Right lobe of liver (tissue), 4 donors: Measurements from ENCODE around the gene VWA8.

Experiments
- POLR2A ChIP-seq: fragments of 450-650 bp; IDR thresholded peaks from one replicate; pipeline ENCODE4 v1.6.1; 2017; ENCODE audit warnings: antibody characterized with exemption, mild to moderate bottlenecking
- TF ChIP-seq, protein P1 (sequence below), 4 donors: fragments of 200-600 bp in 3 of 4; fragments of 450-650 bp in 1 of 4; IDR thresholded peaks; one replicate each; pipeline versions ENCODE4 v1.5.1 to v1.8.0; 2016 to 2022; ENCODE audit warnings: antibody characterized with exemption in 4 of 4, mild to moderate bottlenecking in 2 of 4
- donor health status: DM: no; HTN: no; CAD: no.
- donor health status: DM: no; HTN: no; CAD: no.
- donor health status: DM: no; HTN: yes; CAD: no.

GRCh38 chr13:41550276-41550675 lies 410.6 kb downstream of the VWA8 start:
- TF ChIP-seq POLR2A: no peak
- TF ChIP-seq, protein P1, sequence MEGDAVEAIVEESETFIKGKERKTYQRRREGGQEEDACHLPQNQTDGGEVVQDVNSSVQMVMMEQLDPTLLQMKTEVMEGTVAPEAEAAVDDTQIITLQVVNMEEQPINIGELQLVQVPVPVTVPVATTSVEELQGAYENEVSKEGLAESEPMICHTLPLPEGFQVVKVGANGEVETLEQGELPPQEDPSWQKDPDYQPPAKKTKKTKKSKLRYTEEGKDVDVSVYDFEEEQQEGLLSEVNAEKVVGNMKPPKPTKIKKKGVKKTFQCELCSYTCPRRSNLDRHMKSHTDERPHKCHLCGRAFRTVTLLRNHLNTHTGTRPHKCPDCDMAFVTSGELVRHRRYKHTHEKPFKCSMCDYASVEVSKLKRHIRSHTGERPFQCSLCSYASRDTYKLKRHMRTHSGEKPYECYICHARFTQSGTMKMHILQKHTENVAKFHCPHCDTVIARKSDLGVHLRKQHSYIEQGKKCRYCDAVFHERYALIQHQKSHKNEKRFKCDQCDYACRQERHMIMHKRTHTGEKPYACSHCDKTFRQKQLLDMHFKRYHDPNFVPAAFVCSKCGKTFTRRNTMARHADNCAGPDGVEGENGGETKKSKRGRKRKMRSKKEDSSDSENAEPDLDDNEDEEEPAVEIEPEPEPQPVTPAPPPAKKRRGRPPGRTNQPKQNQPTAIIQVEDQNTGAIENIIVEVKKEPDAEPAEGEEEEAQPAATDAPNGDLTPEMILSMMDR (IDR thresholded peaks at IDR 0.05): no peak
